ENCODE measurements around the gene AMY2B. TPM values are rescaled to one million over a fixed set of nuclear protein-coding genes. Genes with fewer than 3 reads are reported as not detected.

AMY2B gene
- total and polyA plus RNA-seq, 2 donors from 2014 or later: 26.5 to 31.1 TPM

DNA sequence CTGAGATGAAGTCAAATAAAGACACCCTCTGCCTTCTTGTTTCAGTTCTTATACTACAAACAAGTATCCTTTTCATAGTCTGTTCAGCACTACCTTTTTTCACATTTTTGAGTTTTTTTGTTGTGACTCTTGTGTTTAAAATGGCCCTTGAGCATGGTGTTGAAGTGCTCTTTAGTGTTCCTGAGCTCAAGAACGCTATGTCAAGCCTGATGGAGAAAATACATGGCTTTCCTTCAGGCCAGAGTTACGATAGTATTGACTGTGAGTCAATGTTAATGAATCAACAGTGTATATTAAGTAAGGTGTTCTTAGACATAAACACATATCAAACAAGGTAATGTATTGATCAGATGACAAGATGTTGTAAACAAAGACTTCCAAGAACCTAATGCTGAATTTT is 33.2 kb upstream of the AMY2B start:
- Histone ChIP-seq H3K27ac (ENCODE audit: low read depth in 2 of 2, low read length in 2 of 2) (no peak overlapping the region), H3K4me3 (ENCODE audit: low read length in 3 of 3) (no peak overlapping the region), H3K27me3 (ENCODE audit: control insufficient read depth, insufficient read depth, low read length) (no peaks in the 10 kb centered on the region), H3K36me3 (ENCODE audit: control insufficient read depth in 2 of 3, insufficient read depth in 3 of 3, low read length in 3 of 3) (peaks cover 6 to 52% (median 25%) of the 10 kb centered on the region in 3 donors), H3K9me3 (ENCODE audit: control insufficient read depth in 2 of 3, insufficient read depth in 1 of 3, low read length in 3 of 3) (no peaks in the 10 kb centered on the region), H3K9ac (ENCODE audit: low read length in 3 of 3) (no peak overlapping the region), H3K4me1 (ENCODE audit: control insufficient read depth in 2 of 3, insufficient read depth in 2 of 3, low read depth in 1 of 3, low read length in 3 of 3) (no peaks in the 10 kb centered on the region)
- FAIRE-seq (no peak), DNase-seq (no peak)
- intact Hi-C loops (cut with DNase I): no loop called here
- TF ChIP-seq, protein P1, sequence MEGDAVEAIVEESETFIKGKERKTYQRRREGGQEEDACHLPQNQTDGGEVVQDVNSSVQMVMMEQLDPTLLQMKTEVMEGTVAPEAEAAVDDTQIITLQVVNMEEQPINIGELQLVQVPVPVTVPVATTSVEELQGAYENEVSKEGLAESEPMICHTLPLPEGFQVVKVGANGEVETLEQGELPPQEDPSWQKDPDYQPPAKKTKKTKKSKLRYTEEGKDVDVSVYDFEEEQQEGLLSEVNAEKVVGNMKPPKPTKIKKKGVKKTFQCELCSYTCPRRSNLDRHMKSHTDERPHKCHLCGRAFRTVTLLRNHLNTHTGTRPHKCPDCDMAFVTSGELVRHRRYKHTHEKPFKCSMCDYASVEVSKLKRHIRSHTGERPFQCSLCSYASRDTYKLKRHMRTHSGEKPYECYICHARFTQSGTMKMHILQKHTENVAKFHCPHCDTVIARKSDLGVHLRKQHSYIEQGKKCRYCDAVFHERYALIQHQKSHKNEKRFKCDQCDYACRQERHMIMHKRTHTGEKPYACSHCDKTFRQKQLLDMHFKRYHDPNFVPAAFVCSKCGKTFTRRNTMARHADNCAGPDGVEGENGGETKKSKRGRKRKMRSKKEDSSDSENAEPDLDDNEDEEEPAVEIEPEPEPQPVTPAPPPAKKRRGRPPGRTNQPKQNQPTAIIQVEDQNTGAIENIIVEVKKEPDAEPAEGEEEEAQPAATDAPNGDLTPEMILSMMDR (IDR thresholded peaks at IDR 0.05; ENCODE audit: borderline replicate concordance, extremely low read depth, insufficient read depth): no peak

DNA sequence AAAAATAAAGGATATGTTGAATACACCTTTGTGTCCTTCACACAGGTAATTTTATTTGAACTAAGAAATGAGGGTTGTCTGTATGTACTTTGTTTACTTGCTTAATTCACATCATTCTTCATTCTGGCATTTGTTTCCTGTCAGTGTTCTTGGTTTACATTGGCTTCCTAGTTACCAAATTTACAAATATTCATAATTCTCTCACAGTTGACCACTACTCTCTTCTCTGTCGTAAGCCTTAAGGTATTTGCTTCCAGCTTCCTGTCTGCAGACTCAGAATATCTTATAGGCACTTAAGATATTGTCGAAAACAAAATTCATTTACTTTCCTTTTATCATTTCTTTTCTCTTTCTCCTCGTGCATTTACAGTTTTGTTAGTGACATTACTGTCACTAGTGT is 30.0 kb upstream of the AMY2B start:
- no peaks in the 10 kb centered on the region for H3K27me3 ChIP-seq (ENCODE audit: control insufficient read depth, insufficient read depth, low read length)
- H3K4me3 ChIP-seq (ENCODE audit: low read length in 3 of 3): no peak overlapping the region
- intact Hi-C loops (cut with DNase I): no loop called here
- DNase-seq (no peak), FAIRE-seq (no peak)
- H3K9ac ChIP-seq (ENCODE audit: low read length in 3 of 3): no peak overlapping the region
- no peaks in the 10 kb centered on the region for H3K9me3 ChIP-seq (ENCODE audit: control insufficient read depth in 2 of 3, insufficient read depth in 1 of 3, low read length in 3 of 3)
- no peaks in the 10 kb centered on the region for H3K4me1 ChIP-seq (ENCODE audit: control insufficient read depth in 2 of 3, insufficient read depth in 2 of 3, low read depth in 1 of 3, low read length in 3 of 3)
- TF ChIP-seq, protein P1 (IDR thresholded peaks at IDR 0.05; ENCODE audit: borderline replicate concordance, extremely low read depth, insufficient read depth): no peak
- H3K27ac ChIP-seq (ENCODE audit: low read depth in 2 of 2, low read length in 2 of 2): no peak overlapping the region
- peaks cover 13 to 54% (median 29%) of the 10 kb centered on the region in 3 donors for H3K36me3 ChIP-seq (ENCODE audit: control insufficient read depth in 2 of 3, insufficient read depth in 3 of 3, low read length in 3 of 3)

- Histone ChIP-seq H3K27me3 (ENCODE audit: control insufficient read depth, insufficient read depth, low read length) (no peaks in the 10 kb centered on the region), H3K4me3 (ENCODE audit: low read length in 3 of 3) (no peak overlapping the region), H3K27ac (ENCODE audit: low read depth in 2 of 2, low read length in 2 of 2) (no peak overlapping the region), H3K4me1 (ENCODE audit: control insufficient read depth in 2 of 3, insufficient read depth in 2 of 3, low read depth in 1 of 3, low read length in 3 of 3) (no peaks in the 10 kb centered on the region), H3K9me3 (ENCODE audit: control insufficient read depth in 2 of 3, insufficient read depth in 1 of 3, low read length in 3 of 3) (no peaks in the 10 kb centered on the region), H3K36me3 (ENCODE audit: control insufficient read depth in 2 of 3, insufficient read depth in 3 of 3, low read length in 3 of 3) (peaks cover 12 to 33% (median 23%) of the 10 kb centered on the region in 3 donors), H3K9ac (ENCODE audit: low read length in 3 of 3) (no peak overlapping the region)
- no peak for DNase-seq
- FAIRE-seq: no peak
- intact Hi-C loops (cut with DNase I): no loop called here
- TF ChIP-seq, protein P1 (IDR thresholded peaks at IDR 0.05; ENCODE audit: borderline replicate concordance, extremely low read depth, insufficient read depth): no peak
Observed at GRCh38 chr1:103546496-103546895, 24.9 kb upstream of the AMY2B start.

GRCh38 chr1:103547840-103548239 is 23.5 kb upstream of the AMY2B start:
- DNase-seq (no peak), FAIRE-seq (no peak)
- Histone ChIP-seq H3K9ac (ENCODE audit: low read length in 3 of 3) (no peak overlapping the region), H3K27me3 (ENCODE audit: control insufficient read depth, insufficient read depth, low read length) (no peaks in the 10 kb centered on the region), H3K4me3 (ENCODE audit: low read length in 3 of 3) (no peak overlapping the region), H3K9me3 (ENCODE audit: control insufficient read depth in 2 of 3, insufficient read depth in 1 of 3, low read length in 3 of 3) (no peaks in the 10 kb centered on the region), H3K4me1 (ENCODE audit: control insufficient read depth in 2 of 3, insufficient read depth in 2 of 3, low read depth in 1 of 3, low read length in 3 of 3) (no peaks in the 10 kb centered on the region), H3K27ac (ENCODE audit: low read depth in 2 of 2, low read length in 2 of 2) (no peak overlapping the region), H3K36me3 (ENCODE audit: control insufficient read depth in 2 of 3, insufficient read depth in 3 of 3, low read length in 3 of 3) (peaks cover 12 to 40% (median 26%) of the 10 kb centered on the region in 3 donors)
- intact Hi-C loops (cut with DNase I): no loop called here
- TF ChIP-seq, protein P1 (IDR thresholded peaks at IDR 0.05; ENCODE audit: borderline replicate concordance, extremely low read depth, insufficient read depth): no peak

Data from kidney (tissue), 14 donors.